AG08396 (cell line): ENCODE results near the gene KCTD12.
"Not testable (repeated sequence)": the region's sequence is repeated elsewhere in the genome, so short reads cannot be mapped to it uniquely, and the experiment has no call there.

ENCODE experiments used
- DNase-seq: peaks from one replicate; pipeline ENCODE4 v3.0.0; 2012; ENCODE audit warnings: low spot score, mixed read lengths

KCTD12 gene

GRCh38 chr13:76886292-76887075 is at the start of gene KCTD12:
Gene KCTD12, minus strand, starts transcription at chr13:76886405. Its CDS starts 257 bp downstream, at chr13:76886148.
- peak; percentile 81 for DNase-seq

- no peak for DNase-seq
Observed at GRCh38 chr13:76934671-76935070, 48.5 kb upstream of the KCTD12 start.

GRCh38 chr13:76932076-76932475 is 45.9 kb upstream of the KCTD12 start:
- no peak for DNase-seq

- no peak for DNase-seq
Observed at GRCh38 chr13:76929851-76930374, 43.7 kb upstream of the KCTD12 start.

- DNase-seq, result no peak
Observed at GRCh38 chr13:76929320-76929719, 43.1 kb upstream of the KCTD12 start.

- no peak for DNase-seq
Observed at GRCh38 chr13:76928456-76928855, 42.3 kb upstream of the KCTD12 start.

GRCh38 chr13:76927955-76928354 is 41.8 kb upstream of the KCTD12 start:
- DNase-seq, result no peak

GRCh38 chr13:76925115-76925514 is 38.9 kb upstream of the KCTD12 start:
- DNase-seq, result no peak

- DNase-seq, result no peak
Observed at GRCh38 chr13:76921516-76921915, 35.3 kb upstream of the KCTD12 start.

GRCh38 chr13:76917755-76918481 is 31.7 kb upstream of the KCTD12 start:
- DNase-seq, result not testable (repeated sequence)

- DNase-seq, result no peak
Observed at GRCh38 chr13:76917095-76917494, 30.9 kb upstream of the KCTD12 start.

- no peak for DNase-seq
Observed at GRCh38 chr13:76913898-76914297, 27.7 kb upstream of the KCTD12 start.

- no peak for DNase-seq
Observed at GRCh38 chr13:76912476-76912875, 26.3 kb upstream of the KCTD12 start.

- DNase-seq, result no peak
Observed at GRCh38 chr13:76904507-76904906, 18.3 kb upstream of the KCTD12 start.

GRCh38 chr13:76903544-76904162 is 17.4 kb upstream of the KCTD12 start:
- DNase-seq, result peak; percentile 61

GRCh38 chr13:76899066-76899465 is 12.9 kb upstream of the KCTD12 start:
- DNase-seq, result not testable (repeated sequence)

GRCh38 chr13:76897171-76897570 is 11.0 kb upstream of the KCTD12 start:
- not testable (repeated sequence) for DNase-seq

- no peak for DNase-seq
Observed at GRCh38 chr13:76894401-76895110, 8.4 kb upstream of the KCTD12 start.

GRCh38 chr13:76892488-76892887 is 6.3 kb upstream of the KCTD12 start:
- DNase-seq, result no peak

GRCh38 chr13:76890021-76890420 is 3.8 kb upstream of the KCTD12 start:
- no peak for DNase-seq

- no peak for DNase-seq
Observed at GRCh38 chr13:76889254-76889653, 3.0 kb upstream of the KCTD12 start.

- DNase-seq, result no peak
Observed at GRCh38 chr13:76888421-76888820, 2.2 kb upstream of the KCTD12 start.
